Measurements from ENCODE around the gene ZNF407. TPM values are rescaled to one million over a fixed set of nuclear protein-coding genes. Genes with fewer than 3 reads are reported as not detected.
A peak's percentile ranks its signal among the peaks of the same experiment; 100 is the strongest.
"Not testable (repeated sequence)": the region's sequence is repeated elsewhere in the genome, so short reads cannot be mapped to it uniquely, and the experiment has no call there.

Gene ZNF407
- total RNA-seq, 2 experiments from 2014 or later = 11.4 TPM

- H3K27ac Mint-ChIP-seq; ATAC-seq; H3K4me1 Mint-ChIP-seq; CTCF ChIA-PET; H3K9me3 Mint-ChIP-seq (ENCODE audit: low read depth); DNase-seq; POLR2A ChIA-PET; intact Hi-C loops (cut with DNase I, micrococcal nuclease); H3K4me3 Mint-ChIP-seq; H3K36me3 Mint-ChIP-seq (ENCODE audit: low read depth): not testable (repeated sequence)
- H3K27me3 Mint-ChIP-seq = peaks cover 16% of the 10 kb centered on the region
Observed at GRCh38 chr18:74565993-74566392, 31.7 kb upstream of the ZNF407 start.

DNA sequence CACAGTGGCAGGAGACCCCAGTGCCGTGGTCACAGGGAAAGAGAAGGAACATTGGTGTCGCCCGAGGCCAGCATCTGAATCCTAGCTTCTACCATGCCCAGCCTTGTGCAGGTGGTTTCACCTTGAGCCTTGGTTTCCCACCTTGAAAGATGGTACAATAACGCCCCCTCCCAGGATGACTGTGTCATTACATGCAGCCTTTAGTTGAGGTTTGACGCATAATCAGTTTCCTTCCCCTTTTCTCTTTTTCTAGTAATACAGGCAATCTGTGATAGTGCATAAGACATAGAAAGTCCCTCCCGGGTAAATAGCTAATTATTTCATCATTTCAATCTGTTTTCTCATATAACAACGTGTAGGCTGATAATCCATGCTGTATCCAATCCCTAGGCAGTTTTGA lies 29.8 kb upstream of the ZNF407 start:
- ATAC-seq (peak; percentile 30), DNase-seq (peak; percentile 10)
- intact Hi-C loops (cut with DNase I, micrococcal nuclease) = no loop called here
- H3K4me1 Mint-ChIP-seq = no peaks in the 10 kb centered on the region
- ChIA-PET CTCF (interaction anchor here (0.6 kb wide), 1 partner anchor 878 kb away, joined by 3 read pairs; no protein-coding TSS in a partner anchor), POLR2A (interaction anchor here (0.6 kb wide), 1 partner anchor 304 kb away, joined by 3 read pairs; no protein-coding TSS in a partner anchor)
- no peak overlapping the region for H3K27ac Mint-ChIP-seq
- no peaks in the 10 kb centered on the region for H3K36me3 Mint-ChIP-seq (ENCODE audit: low read depth)
- H3K27me3 Mint-ChIP-seq = peaks cover 16% of the 10 kb centered on the region
- no peak overlapping the region for H3K4me3 Mint-ChIP-seq
- H3K9me3 Mint-ChIP-seq (ENCODE audit: low read depth) = peaks cover 7% of the 10 kb centered on the region

- Mint-ChIP-seq H3K4me3 (no peak overlapping the region), H3K9me3 (ENCODE audit: low read depth) (peaks cover 7% of the 10 kb centered on the region), H3K36me3 (ENCODE audit: low read depth) (no peaks in the 10 kb centered on the region), H3K4me1 (no peaks in the 10 kb centered on the region), H3K27me3 (peaks cover 16% of the 10 kb centered on the region), H3K27ac (no peak overlapping the region)
- intact Hi-C loops (cut with DNase I, micrococcal nuclease) = no loop called here
- POLR2A ChIA-PET = interaction anchor here (0.6 kb wide), 1 partner anchor 500 kb away, joined by 4 read pairs; no protein-coding TSS in a partner anchor
- no peak for ATAC-seq
- no peak for DNase-seq
- CTCF ChIA-PET = no interaction called here
Observed at GRCh38 chr18:74569401-74569800, 28.3 kb upstream of the ZNF407 start.

DNA sequence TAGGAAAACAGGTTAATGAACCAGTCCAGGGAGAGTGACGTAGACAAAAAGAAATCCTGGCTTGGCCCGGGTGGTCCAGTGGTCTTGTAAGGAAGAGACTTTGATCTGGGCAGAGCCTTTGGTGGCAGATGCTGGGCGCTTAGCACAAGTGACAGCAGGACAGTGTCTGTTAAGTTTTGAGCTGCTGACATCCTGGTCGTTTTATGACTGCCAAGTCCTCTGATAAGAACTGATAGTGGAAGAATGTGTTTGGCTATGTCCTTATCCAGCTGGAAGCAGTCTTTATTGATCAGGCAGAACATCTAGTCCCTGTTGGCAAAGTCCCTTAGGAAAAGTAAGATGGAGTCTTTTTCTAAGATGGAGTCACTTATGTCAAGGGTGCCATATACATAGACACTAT lies 27.4 kb upstream of the ZNF407 start:
- Mint-ChIP-seq H3K27ac (no peak overlapping the region), H3K4me1 (no peaks in the 10 kb centered on the region), H3K36me3 (ENCODE audit: low read depth) (no peaks in the 10 kb centered on the region), H3K4me3 (no peak overlapping the region), H3K9me3 (ENCODE audit: low read depth) (peaks cover 7% of the 10 kb centered on the region), H3K27me3 (peaks cover 16% of the 10 kb centered on the region)
- ChIA-PET POLR2A (interaction anchor here (0.6 kb wide), 1 partner anchor 499 kb away, joined by 4 read pairs; no protein-coding TSS in a partner anchor), CTCF (interaction anchor here (1.9 kb wide), 1 partner anchor 18 kb away, joined by 4 read pairs; no protein-coding TSS in a partner anchor)
- ATAC-seq = no peak
- no peak for DNase-seq
- intact Hi-C loops (cut with DNase I, micrococcal nuclease) = no loop called here

DNA sequence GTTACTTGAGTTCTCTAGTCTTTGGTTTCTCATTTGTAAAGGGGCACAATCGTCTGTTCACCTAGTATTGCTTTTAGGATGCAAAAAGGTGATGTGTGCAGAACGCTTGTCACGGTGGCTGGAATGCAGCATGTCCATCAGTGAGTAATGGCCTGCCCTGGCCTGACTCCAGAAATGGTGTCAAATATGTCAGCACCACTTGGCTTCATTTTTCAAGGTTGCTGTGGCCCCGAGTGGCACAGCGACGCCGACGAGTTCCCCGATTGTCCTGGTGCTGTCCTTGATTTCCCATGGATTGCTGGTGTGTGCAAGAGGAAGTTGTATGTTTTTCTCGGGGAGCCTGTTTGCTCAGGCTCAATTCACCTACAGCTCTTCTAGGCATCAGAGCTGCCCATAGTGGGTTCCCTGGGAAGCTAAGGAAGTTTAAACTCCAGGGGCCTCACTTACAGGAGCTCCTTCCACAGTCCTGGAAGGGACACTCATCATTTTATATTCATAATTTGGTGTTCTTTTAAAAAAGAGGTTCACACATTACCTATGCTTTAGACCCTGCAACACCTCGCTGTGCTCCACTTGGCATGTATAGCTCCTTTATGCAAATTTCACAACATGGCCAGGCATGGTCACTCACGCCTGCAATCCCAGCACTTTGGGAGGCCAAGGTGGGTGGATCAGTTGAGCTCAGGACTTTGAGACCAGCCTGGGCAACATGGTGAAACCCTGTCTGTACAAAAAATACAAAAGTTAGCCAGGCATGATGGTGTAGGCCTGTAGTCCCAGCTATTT lies 25.6 kb upstream of the ZNF407 start:
- POLR2A ChIA-PET = no interaction called here

GRCh38 chr18:74573053-74573452 lies 24.6 kb upstream of the ZNF407 start:
- Mint-ChIP-seq H3K36me3 (ENCODE audit: low read depth) (no peaks in the 10 kb centered on the region), H3K27ac (no peak overlapping the region), H3K4me3 (no peak overlapping the region), H3K4me1 (no peaks in the 10 kb centered on the region), H3K27me3 (peaks cover 16% of the 10 kb centered on the region), H3K9me3 (ENCODE audit: low read depth) (no peaks in the 10 kb centered on the region)
- DNase-seq (no peak), ATAC-seq (no peak)
- POLR2A ChIA-PET = no interaction called here
- intact Hi-C loops (cut with DNase I, micrococcal nuclease) = no loop called here
- CTCF ChIA-PET = interaction anchor here (0.6 to 1.3 kb wide), 2 partner anchors 9 to 1818 kb away, joined by 3 read pairs; no protein-coding TSS in a partner anchor

More for the DNA sequence above, 25.6 kb upstream of the ZNF407 start:
- no peak for DNase-seq
- Mint-ChIP-seq H3K4me3 (no peak overlapping the region), H3K4me1 (no peaks in the 10 kb centered on the region), H3K36me3 (ENCODE audit: low read depth) (no peaks in the 10 kb centered on the region), H3K9me3 (ENCODE audit: low read depth) (peaks cover 1% of the 10 kb centered on the region), H3K27ac (no peak overlapping the region), H3K27me3 (peaks cover 16% of the 10 kb centered on the region)
- intact Hi-C loops (cut with DNase I, micrococcal nuclease) = no loop called here
- ATAC-seq = no peak
- CTCF ChIA-PET = interaction anchor here (1.3 kb wide), 1 partner anchor 8 kb away, joined by 3 read pairs; no protein-coding TSS in a partner anchor

GRCh38 chr18:74574916-74575315 lies 22.8 kb upstream of the ZNF407 start:
- Mint-ChIP-seq H3K27me3 (peaks cover 5% of the 10 kb centered on the region), H3K27ac (no peak overlapping the region), H3K36me3 (ENCODE audit: low read depth) (no peaks in the 10 kb centered on the region), H3K9me3 (ENCODE audit: low read depth) (no peaks in the 10 kb centered on the region), H3K4me1 (no peaks in the 10 kb centered on the region), H3K4me3 (no peak overlapping the region)
- DNase-seq = no peak
- ChIA-PET CTCF (interaction anchor here (0.6 kb wide), 1 partner anchor 339 kb away, joined by 3 read pairs; no protein-coding TSS in a partner anchor), POLR2A (no interaction called here)
- ATAC-seq = no peak
- intact Hi-C loops (cut with DNase I, micrococcal nuclease) = no loop called here

DNA sequence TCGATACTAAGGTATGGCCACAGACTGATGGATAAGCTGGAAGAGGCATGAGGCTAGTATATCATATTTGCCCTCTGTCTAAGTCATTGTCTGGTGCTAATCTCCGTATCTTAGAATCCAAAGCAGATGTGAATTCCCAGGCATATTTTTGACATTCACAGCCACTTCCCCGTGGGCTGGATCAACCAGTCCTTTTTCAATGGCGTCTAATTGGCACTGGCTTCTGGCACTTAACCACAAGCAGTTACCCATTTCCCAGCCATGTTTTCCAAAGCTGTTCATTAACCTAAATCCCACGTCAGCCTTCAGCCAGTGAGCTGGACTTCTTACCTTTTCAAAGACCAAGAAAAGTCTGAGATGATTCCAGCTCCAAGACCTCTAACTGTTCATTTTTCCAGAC lies 20.7 kb upstream of the ZNF407 start:
- CTCF ChIA-PET = interaction anchor here (0.7 kb wide), 1 partner anchor 19 kb away, joined by 3 read pairs; no protein-coding TSS in a partner anchor
- H3K27ac Mint-ChIP-seq = no peak overlapping the region
- POLR2A ChIA-PET = no interaction called here
- H3K36me3 Mint-ChIP-seq (ENCODE audit: low read depth) = no peaks in the 10 kb centered on the region
- intact Hi-C loops (cut with DNase I, micrococcal nuclease) = no loop called here
- H3K27me3 Mint-ChIP-seq = peaks cover 9% of the 10 kb centered on the region
- H3K9me3 Mint-ChIP-seq (ENCODE audit: low read depth) = no peaks in the 10 kb centered on the region
- no peak overlapping the region for H3K4me3 Mint-ChIP-seq
- DNase-seq (no peak), ATAC-seq (no peak)
- no peaks in the 10 kb centered on the region for H3K4me1 Mint-ChIP-seq

DNA sequence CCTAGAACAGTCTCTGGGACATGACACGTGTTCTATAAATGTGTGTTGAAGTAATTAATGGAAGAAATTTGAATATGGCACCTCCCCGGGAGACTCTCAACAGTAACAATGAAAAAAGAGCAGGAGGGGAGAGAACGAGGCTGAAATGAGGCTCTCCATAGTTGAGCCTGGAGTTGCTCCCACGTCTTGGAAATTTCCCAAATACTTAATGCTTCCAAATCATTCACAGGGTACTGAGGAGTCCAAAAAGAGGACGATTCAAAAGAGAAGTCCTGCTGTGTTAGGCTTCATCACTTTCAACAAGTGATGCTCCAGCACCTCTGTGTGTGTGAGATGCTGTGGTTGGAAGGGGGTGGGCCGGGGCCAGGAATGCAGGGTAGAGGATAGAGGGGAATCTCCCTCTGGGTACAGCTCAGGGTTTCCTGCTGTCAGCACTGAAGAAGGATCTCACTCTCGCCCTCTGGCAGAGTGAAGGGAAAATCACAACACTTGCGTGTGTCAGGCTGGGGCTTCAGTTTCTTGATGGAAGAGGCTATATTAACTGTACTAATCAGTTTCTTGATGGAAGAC lies 18.1 kb upstream of the ZNF407 start:
- Mint-ChIP-seq H3K9me3 (ENCODE audit: low read depth) (no peaks in the 10 kb centered on the region), H3K27me3 (peaks cover 15% of the 10 kb centered on the region), H3K4me3 (no peak overlapping the region), H3K36me3 (ENCODE audit: low read depth) (no peaks in the 10 kb centered on the region), H3K27ac (no peak overlapping the region), H3K4me1 (no peaks in the 10 kb centered on the region)
- CTCF ChIA-PET = no interaction called here
- intact Hi-C loops (cut with DNase I, micrococcal nuclease) = no loop called here
- no peak for ATAC-seq
- DNase-seq = no peak
- POLR2A ChIA-PET = no interaction called here

DNA sequence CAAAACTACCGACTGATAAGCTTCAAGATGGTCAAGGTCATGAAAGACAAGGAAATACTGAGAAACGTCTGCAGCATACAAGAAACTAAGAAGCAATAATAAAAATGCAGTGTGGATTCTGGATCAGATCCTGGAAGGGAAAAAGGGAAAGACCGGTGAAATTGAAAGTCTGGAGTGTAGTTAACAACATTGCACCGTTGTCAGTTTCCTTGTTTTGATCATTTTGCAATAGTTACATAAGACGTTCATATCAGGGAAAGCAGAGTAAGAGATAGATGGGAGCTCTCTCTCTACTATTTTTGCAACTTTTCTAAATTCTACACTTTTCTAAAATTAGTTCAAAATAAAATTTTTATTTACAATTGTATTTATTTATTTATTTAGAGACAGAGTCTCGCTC lies 15.0 kb upstream of the ZNF407 start:
- no peak overlapping the region for H3K4me3 Mint-ChIP-seq
- DNase-seq = no peak
- H3K9me3 Mint-ChIP-seq (ENCODE audit: low read depth) = no peaks in the 10 kb centered on the region
- no peaks in the 10 kb centered on the region for H3K4me1 Mint-ChIP-seq
- no peaks in the 10 kb centered on the region for H3K36me3 Mint-ChIP-seq (ENCODE audit: low read depth)
- ChIA-PET CTCF (interaction anchor here (0.6 to 0.8 kb wide), 2 partner anchors 21 to 258 kb away, joined by 3 read pairs; no protein-coding TSS in a partner anchor), POLR2A (no interaction called here)
- no peak for ATAC-seq
- no peak overlapping the region for H3K27ac Mint-ChIP-seq
- intact Hi-C loops (cut with DNase I, micrococcal nuclease) = no loop called here
- peaks cover 30% of the 10 kb centered on the region for H3K27me3 Mint-ChIP-seq

GRCh38 chr18:74587441-74587840 lies 10.2 kb upstream of the ZNF407 start:
- H3K4me3 Mint-ChIP-seq = no peak overlapping the region
- peaks cover 3% of the 10 kb centered on the region for H3K36me3 Mint-ChIP-seq (ENCODE audit: low read depth)
- intact Hi-C loops (cut with DNase I, micrococcal nuclease) = no loop called here
- H3K27me3 Mint-ChIP-seq = peaks cover 21% of the 10 kb centered on the region
- POLR2A ChIA-PET = no interaction called here
- CTCF ChIA-PET = no interaction called here
- no peaks in the 10 kb centered on the region for H3K9me3 Mint-ChIP-seq (ENCODE audit: low read depth)
- ATAC-seq (no peak), DNase-seq (no peak)
- H3K4me1 Mint-ChIP-seq = peaks cover 12% of the 10 kb centered on the region
- no peak overlapping the region for H3K27ac Mint-ChIP-seq

DNA sequence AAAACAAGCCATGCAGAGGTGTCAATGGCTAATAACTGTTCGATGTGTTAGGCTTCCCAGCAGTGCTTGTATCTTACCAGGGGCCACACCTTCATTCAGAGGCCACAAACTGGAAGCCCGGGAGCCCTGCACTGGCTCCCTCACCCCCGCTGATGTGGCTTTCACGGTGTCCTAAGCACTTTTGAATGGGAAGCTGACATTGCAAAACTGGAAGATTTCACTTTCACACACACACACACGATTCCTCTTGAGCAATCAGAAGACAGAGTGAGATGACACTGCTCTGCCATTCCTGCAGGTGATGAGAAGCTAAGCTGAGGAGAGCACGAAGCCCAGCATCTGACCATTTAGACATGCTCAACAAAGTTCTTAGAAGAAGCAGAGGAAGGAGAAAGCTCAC lies 8.6 kb upstream of the ZNF407 start:
- Mint-ChIP-seq H3K27me3 (peaks cover 19% of the 10 kb centered on the region), H3K4me3 (no peak overlapping the region), H3K4me1 (peaks cover 19% of the 10 kb centered on the region), H3K9me3 (ENCODE audit: low read depth) (peaks cover 5% of the 10 kb centered on the region), H3K27ac (no peak overlapping the region), H3K36me3 (ENCODE audit: low read depth) (peaks cover 15% of the 10 kb centered on the region)
- ATAC-seq (peak; percentile 51), DNase-seq (peak; percentile 10)
- ChIA-PET CTCF (interaction anchor here (0.9 to 1.3 kb wide), 3 partner anchors 10 to 37 kb away, joined by 3 read pairs; no protein-coding TSS in a partner anchor), POLR2A (no interaction called here)
- intact Hi-C loops (cut with DNase I, micrococcal nuclease) = no loop called here
